Spinal cord (tissue), 10 donors: ENCODE results near the gene TRAM2. TPM values are rescaled to one million over a fixed set of nuclear protein-coding genes. Genes with fewer than 3 reads are reported as not detected.
A peak's percentile ranks its signal among the peaks of the same experiment; 100 is the strongest.

Experiments used
- DNase-seq, 6 donors: peaks; one replicate each; pipeline versions ENCODE4 v3.0.0 to v3.0.0-alpha.2; 2013 to 2015; ENCODE audit warnings: low spot score in 6 of 6, low read depth in 4 of 6
- H3K27ac ChIP-seq: one replicate; pipeline ENCODE4 v1.5.1; 2013; ENCODE audit warnings: low read depth, low read length, control low read depth
- H3K27me3 ChIP-seq: one replicate; pipeline ENCODE4 v1.6.1; 2013; ENCODE audit warnings: low read length; ENCODE audit not compliant: control insufficient read depth, insufficient read depth
- H3K36me3 ChIP-seq: one replicate; pipeline ENCODE4 v1.6.1; 2013; ENCODE audit warnings: low read length; ENCODE audit not compliant: control insufficient read depth, insufficient read depth
- H3K4me1 ChIP-seq: one replicate; pipeline ENCODE4 v1.6.1; 2013; ENCODE audit warnings: low read length; ENCODE audit not compliant: control insufficient read depth, insufficient read depth
- H3K4me3 ChIP-seq: one replicate; pipeline ENCODE4 v1.5.1; 2013; ENCODE audit warnings: low read depth, low read length, control low read depth
- H3K9me3 ChIP-seq: one replicate; pipeline ENCODE4 v1.6.1; 2013; ENCODE audit warnings: low read length; ENCODE audit not compliant: control insufficient read depth, insufficient read depth
- WGBS: methylation state at CpG from one replicate; pipeline ENCODE4 v1.1.5; 2013; ENCODE audit warnings: missing lambda C conversion rate; ENCODE audit not compliant: insufficient coverage; 5-methylcytosine and 5-hydroxymethylcytosine counted together
- polyA plus RNA-seq, 2 donors: library from polyadenylated mRNA; unstranded; fragments of 120-200 nt; gene quantifications; one replicate each; pipeline ENCODE4 v1.2.1, GENCODE V29; 2013; ENCODE audit not compliant: insufficient read length in 2 of 2
- total RNA-seq, 2 donors: library from RNA; depleted of rRNA in 1 of 2; stranded (reverse); fragments of 120-200 nt in 1 of 2; fragments of >200 nt in 1 of 2; gene quantifications; one replicate each; pipeline versions ENCODE4 v1.2.3 to v1.2.4, GENCODE V29; 2013 to 2014
- donor health status: healthy.

The TRAM2 gene
- total and polyA plus RNA-seq, 4 donors, result 8.6 to 25.4 (median 10.1) TPM

- no peaks in the 10 kb centered on the region for H3K9me3 ChIP-seq
- no peak overlapping the region for H3K4me3 ChIP-seq
- WGBS, result 49% methylated on average over 6 of the region's 11 CpGs
- H3K27ac ChIP-seq, result no peak overlapping the region
- DNase-seq, result no peak
- no peaks in the 10 kb centered on the region for H3K36me3 ChIP-seq
- H3K4me1 ChIP-seq, result peaks cover 5% of the 10 kb centered on the region
- peaks cover 2% of the 10 kb centered on the region for H3K27me3 ChIP-seq
These were observed 19.2 kb downstream of the TRAM2 start for GRCh38 chr6:52557389-52558265.

- no peaks in the 10 kb centered on the region for H3K36me3 ChIP-seq
- H3K27me3 ChIP-seq, result peaks cover 2% of the 10 kb centered on the region
- no peak overlapping the region for H3K4me3 ChIP-seq
- whole genome bisulfite sequencing, result 78% methylated on average over 1 of the region's 5 CpGs
- no peak for DNase-seq
- H3K4me1 ChIP-seq, result peaks cover 18% of the 10 kb centered on the region
- no peaks in the 10 kb centered on the region for H3K9me3 ChIP-seq
- H3K27ac ChIP-seq, result peak overlapping the region; percentile 16
These were observed 21.2 kb downstream of the TRAM2 start for GRCh38 chr6:52555518-52556233.

GRCh38 chr6:52554684-52555280, 22.1 kb downstream of the TRAM2 start:
- 98% methylated on average over 5 of the region's 6 CpGs for WGBS
- H3K4me3 ChIP-seq, result no peak overlapping the region
- no peaks in the 10 kb centered on the region for H3K9me3 ChIP-seq
- no peak for DNase-seq
- peaks cover 2% of the 10 kb centered on the region for H3K27me3 ChIP-seq
- H3K4me1 ChIP-seq, result peaks cover 18% of the 10 kb centered on the region
- no peaks in the 10 kb centered on the region for H3K36me3 ChIP-seq
- no peak overlapping the region for H3K27ac ChIP-seq

GRCh38 chr6:52553719-52554118, 23.1 kb downstream of the TRAM2 start:
- 93% methylated on average over 2 of the region's 2 CpGs for WGBS

GRCh38 chr6:52553158-52553557, 23.7 kb downstream of the TRAM2 start:
- no peak overlapping the region for H3K27ac ChIP-seq
- peaks cover 2% of the 10 kb centered on the region for H3K27me3 ChIP-seq
- no peak for DNase-seq
- H3K9me3 ChIP-seq, result no peaks in the 10 kb centered on the region
- H3K4me1 ChIP-seq, result peaks cover 18% of the 10 kb centered on the region
- H3K4me3 ChIP-seq, result no peak overlapping the region
- WGBS, result 93% methylated on average over 1 of the region's 1 CpG
- H3K36me3 ChIP-seq, result no peaks in the 10 kb centered on the region

More at GRCh38 chr6:52553719-52554118, 23.1 kb downstream of the TRAM2 start:
- no peaks in the 10 kb centered on the region for H3K36me3 ChIP-seq
- no peak overlapping the region for H3K27ac ChIP-seq
- no peak overlapping the region for H3K4me3 ChIP-seq
- no peaks in the 10 kb centered on the region for H3K9me3 ChIP-seq
- DNase-seq, result no peak
- peaks cover 18% of the 10 kb centered on the region for H3K4me1 ChIP-seq
- H3K27me3 ChIP-seq, result peaks cover 2% of the 10 kb centered on the region

GRCh38 chr6:52552278-52552643, 24.6 kb downstream of the TRAM2 start:
- Histone ChIP-seq H3K27me3 (peaks cover 2% of the 10 kb centered on the region), H3K4me1 (peaks cover 19% of the 10 kb centered on the region), H3K9me3 (no peaks in the 10 kb centered on the region), H3K4me3 (peak overlapping the region; percentile 14), H3K36me3 (no peaks in the 10 kb centered on the region), H3K27ac (peak overlapping the region; percentile 80)
- WGBS, result 24% methylated on average over 6 of the region's 6 CpGs
- DNase-seq, result peak in 1 of 6 donors; percentile 16

GRCh38 chr6:52551483-52552277, 25.2 kb downstream of the TRAM2 start:
- H3K4me3 ChIP-seq, result peak overlapping the region; percentile 14
- no peaks in the 10 kb centered on the region for H3K9me3 ChIP-seq
- peak overlapping the region; percentile 80 for H3K27ac ChIP-seq
- no peaks in the 10 kb centered on the region for H3K36me3 ChIP-seq
- DNase-seq, result peak in 5 of 6 donors; percentile 60 to 93 (median 71)
- WGBS, result 21% methylated on average over 12 of the region's 13 CpGs
- peaks cover 23% of the 10 kb centered on the region for H3K4me1 ChIP-seq
- peaks cover 2% of the 10 kb centered on the region for H3K27me3 ChIP-seq

- no peaks in the 10 kb centered on the region for H3K9me3 ChIP-seq
- DNase-seq, result no peak
- H3K4me3 ChIP-seq, result no peak overlapping the region
- peak overlapping the region; percentile 29 for H3K27ac ChIP-seq
- H3K4me1 ChIP-seq, result peaks cover 23% of the 10 kb centered on the region
- H3K36me3 ChIP-seq, result no peaks in the 10 kb centered on the region
- H3K27me3 ChIP-seq, result peaks cover 2% of the 10 kb centered on the region
- 87% methylated on average over 2 of the region's 5 CpGs for WGBS
These were observed 26.0 kb downstream of the TRAM2 start for GRCh38 chr6:52550870-52551269.

- Histone ChIP-seq H3K27me3 (peaks cover 2% of the 10 kb centered on the region), H3K27ac (no peak overlapping the region)
- 74% methylated on average over 3 of the region's 6 CpGs for WGBS
These were observed 26.8 kb downstream of the TRAM2 start for GRCh38 chr6:52550014-52550575.

More at GRCh38 chr6:52550014-52550575, 26.8 kb downstream of the TRAM2 start:
- no peak for DNase-seq
- Histone ChIP-seq H3K36me3 (no peaks in the 10 kb centered on the region), H3K4me1 (peaks cover 29% of the 10 kb centered on the region), H3K4me3 (no peak overlapping the region), H3K9me3 (no peaks in the 10 kb centered on the region)
